HTERT RPE-1 (cell line): Measurements from ENCODE around the gene SNORC.

Experiments used
- in situ Hi-C: fragments of 300-500 bp; cut with MboI; formaldehyde crosslinking; loops from 4 replicates; pipeline ENCODE4 v1.14.3; 2020; ENCODE audit warnings: low sequenced_read_pairs

The SNORC gene

DNA sequence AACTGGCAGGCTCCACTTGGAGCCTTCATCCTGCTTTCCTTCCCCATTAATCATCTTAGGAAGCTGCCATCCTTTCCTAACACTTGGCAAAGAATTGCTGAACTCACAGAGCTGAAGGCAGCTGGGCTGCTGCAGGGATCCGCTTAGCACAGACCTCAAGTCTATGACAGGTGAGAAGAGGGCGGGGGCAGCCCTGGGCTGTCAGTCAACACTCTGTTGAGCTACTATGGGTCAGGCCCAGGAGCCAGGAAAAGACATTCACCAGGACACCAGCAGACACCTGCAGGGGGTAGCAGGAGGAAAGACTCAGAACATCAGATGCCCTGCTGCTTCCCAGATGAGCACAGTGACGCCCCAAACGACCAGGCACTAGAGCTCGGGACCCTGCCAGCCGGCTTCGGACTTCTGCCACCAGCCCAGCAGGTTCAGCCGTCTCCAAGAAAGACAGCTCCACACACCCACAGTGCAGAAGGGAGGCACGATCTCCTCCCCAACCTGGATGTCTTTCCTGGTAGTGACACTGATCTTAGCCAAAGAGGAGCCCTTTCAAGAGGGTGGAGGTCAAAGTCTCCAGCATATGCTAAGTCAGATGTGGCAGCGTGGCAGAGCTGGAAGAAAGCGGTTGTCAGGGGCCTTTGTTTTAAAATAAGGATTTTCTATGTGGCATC, 55.2 kb downstream of the SNORC start:
- in situ Hi-C loops, result no loop called here

DNA sequence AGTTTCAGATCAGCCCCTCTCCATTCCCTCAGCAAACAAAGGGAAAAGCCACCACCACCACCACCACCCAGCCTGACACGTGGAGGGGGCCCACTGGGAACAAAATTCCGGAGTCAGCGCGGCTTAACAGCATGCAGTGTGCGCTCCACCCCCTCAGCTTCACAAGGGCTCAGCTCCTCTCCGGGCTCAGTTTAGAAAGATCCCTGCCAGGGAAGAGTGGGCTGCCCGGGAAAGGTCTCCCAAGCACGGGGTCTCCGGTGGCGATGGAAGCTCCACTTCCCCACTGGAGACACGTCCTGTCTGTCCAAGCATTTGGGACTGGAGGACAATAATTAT, 55.7 kb downstream of the SNORC start:
- in situ Hi-C loops, result no loop called here

DNA sequence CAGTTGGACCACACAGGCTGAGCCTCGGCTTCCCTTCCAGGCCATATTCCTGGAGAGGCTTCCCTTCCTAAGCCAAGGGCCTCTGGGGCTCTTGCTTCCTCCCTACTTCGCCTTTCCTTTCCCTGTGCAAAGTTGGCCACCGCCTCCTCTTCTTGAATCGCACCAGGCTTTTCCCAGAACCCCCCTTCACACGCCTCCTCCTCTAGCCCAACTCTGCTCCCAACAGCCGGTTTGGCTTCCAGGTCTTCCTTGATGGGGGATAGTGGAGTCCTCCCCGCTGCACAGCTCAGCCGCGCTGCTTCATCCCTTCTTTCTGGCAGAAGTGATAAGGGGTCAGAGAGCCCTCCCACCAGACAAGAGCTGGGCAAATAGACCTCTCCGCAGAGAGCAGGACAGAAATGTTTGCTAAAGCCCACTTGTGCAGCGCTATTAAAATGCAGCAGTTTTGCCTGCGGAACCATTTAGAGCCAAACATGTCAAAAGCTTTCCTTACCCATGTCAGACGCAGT, 56.4 kb downstream of the SNORC start:
- in situ Hi-C loops, result no loop called here

DNA sequence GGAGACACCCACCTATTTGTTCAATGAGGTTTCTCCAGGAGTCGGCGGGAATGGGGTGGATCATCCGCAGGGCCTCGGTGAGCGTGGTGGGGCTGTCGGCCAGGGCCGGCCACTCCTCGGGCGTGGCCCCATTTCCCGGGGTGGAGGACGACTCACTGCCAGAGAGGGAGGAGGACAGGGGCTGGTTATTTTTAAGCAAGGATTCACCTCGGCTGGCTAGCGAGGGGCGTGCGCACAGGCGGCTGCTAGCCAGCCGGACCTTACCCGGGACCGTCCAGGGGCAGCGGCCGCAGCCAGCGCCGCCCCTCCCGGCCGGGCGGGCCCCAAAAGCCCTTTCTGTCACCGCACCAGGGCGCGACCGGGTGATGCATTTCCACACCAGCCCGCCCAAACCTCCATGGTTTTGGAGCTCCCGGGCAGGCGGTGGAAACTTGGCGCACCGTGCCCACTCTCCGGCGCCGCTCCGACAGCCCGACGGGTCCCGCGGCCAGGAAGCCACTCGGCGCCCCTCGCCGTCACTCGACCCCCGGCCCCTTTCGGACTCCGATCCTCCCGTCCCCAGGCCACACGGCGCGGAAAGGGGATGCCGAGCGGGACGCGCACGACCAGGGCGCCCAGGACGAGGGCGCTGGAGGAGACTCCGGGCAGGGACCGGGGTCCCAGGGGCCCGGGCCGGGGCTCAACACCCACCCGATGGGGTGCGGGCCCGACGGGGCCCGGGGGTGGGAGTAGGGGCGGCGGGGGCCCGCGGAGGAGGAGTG, 57.1 kb downstream of the SNORC start:
- in situ Hi-C loops, result no loop called here

DNA sequence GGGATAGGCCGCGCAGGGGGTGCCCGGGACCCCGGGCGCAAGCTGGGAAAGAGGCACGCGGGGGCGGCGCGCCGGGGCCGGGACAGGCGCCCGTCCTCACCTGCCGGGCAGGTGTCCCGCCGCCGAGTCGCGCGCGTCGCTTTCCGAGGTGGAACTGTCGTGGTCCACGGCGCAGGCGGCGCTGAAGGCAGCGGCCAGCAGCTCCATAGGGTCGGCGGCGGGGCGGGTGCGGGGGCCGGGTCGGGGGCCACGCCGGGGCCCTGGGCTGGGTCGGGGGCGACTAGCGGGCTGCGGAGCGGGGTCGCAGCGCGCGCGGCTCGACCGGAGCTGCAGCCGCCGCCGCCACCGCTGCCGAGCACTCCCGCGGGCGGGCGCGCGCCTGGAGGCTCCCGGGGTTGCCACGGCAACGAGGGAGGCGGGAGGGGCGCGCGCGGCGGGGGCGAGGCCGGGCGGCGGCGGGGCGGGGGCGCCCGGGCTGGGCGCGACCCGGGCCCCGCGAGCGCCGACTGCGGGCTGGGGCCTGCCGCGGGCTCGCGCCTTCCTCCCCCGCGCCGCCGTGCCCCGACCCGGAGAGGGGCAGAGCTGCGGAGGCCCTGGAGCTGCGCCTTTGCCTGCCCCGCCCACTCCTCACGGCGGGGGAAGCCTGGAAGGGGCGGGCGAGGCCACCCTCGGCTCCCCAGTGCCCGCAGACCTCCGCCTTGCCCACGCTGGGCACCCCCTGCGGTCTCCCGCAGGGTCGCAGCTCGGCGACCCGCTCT, 57.9 kb downstream of the SNORC start:
- in situ Hi-C loops, result no loop called here
